Body of pancreas (tissue), 4 donors: ENCODE data around the gene TJAP1. TPM values are rescaled to one million over a fixed set of nuclear protein-coding genes. Genes with fewer than 3 reads are reported as not detected.
A peak's percentile ranks its signal among the peaks of the same experiment; 100 is the strongest.

Experiments used
- ATAC-seq: fragments of 150-250 bp; one replicate; pipeline ENCODE4 v1.9.1; 2016
- DNase-seq, 4 donors: peaks; one replicate each; pipeline ENCODE4 v3.0.0-alpha.2; 2019
- H3K27ac ChIP-seq, 4 donors: fragments of 200-600 bp; sonication (generic); 1 replicate in 3 of 4; 2 replicates in 1 of 4; pipeline versions ENCODE4 v1.5.1 to v1.6.1; 2016 to 2019; ENCODE audit warnings: mild to moderate bottlenecking in 1 of 4, mixed read lengths in 1 of 4, moderate library complexity in 1 of 4
- H3K27me3 ChIP-seq, 2 donors: fragments of 200-600 bp; sonication (generic); one replicate each; pipeline ENCODE4 v1.6.0; 2016; ENCODE audit warnings: mild to moderate bottlenecking in 1 of 2
- H3K36me3 ChIP-seq, 2 donors: fragments of 200-600 bp; sonication (generic); replicated peaks in 1 of 2; 2 replicates each; pipeline ENCODE4 v1.5.1; 2016; ENCODE audit warnings: low read depth in 2 of 2; ENCODE audit not compliant: insufficient read depth in 1 of 2
- H3K4me1 ChIP-seq: fragments of 200-600 bp; sonication (generic); one replicate; pipeline ENCODE4 v1.6.0; 2016
- H3K4me3 ChIP-seq, 2 donors: fragments of 200-600 bp; sonication (generic); 1 replicate in 1 of 2; 2 replicates in 1 of 2; pipeline ENCODE4 v1.5.1; 2016 to 2019
- H3K9me3 ChIP-seq, 3 donors: fragments of 200-600 bp; sonication (generic); 1 replicate in 2 of 3; 2 replicates in 1 of 3; pipeline ENCODE4 v1.5.1; 2016
- CTCF ChIP-seq, 7 experiments: fragments of 450-650 bp in 4 of 7; fragments of 200-600 bp in 3 of 7; sonication (generic) in 3 of 7; IDR thresholded peaks; one replicate each; pipeline ENCODE4 v1.5.1; 2016 to 2019; ENCODE audit warnings: antibody characterized with exemption in 7 of 7
- POLR2A ChIP-seq, 3 donors: fragments of 450-650 bp; IDR thresholded peaks; one replicate each; pipeline ENCODE4 v1.6.1; 2016; ENCODE audit warnings: antibody characterized with exemption in 3 of 3, mild to moderate bottlenecking in 2 of 3
- WGBS, 2 donors: methylation state at CpG; one replicate each; pipeline ENCODE4 v1.1.5; 2017; 5-methylcytosine and 5-hydroxymethylcytosine counted together
- intact Hi-C: fragments of 100-400 bp; cut with DNase I; formaldehyde crosslinking; loops from one replicate; pipeline ENCODE4 v1.15.1; 2023
- total RNA-seq, 2 donors: library from RNA; depleted of rRNA; stranded (reverse); fragments of >200 nt; gene quantifications; one replicate each; pipeline ENCODE4 v1.1.0, GENCODE V29; 2016

Gene TJAP1
- 10 to 100 TPM; 16.9 to 47.5 TPM for total RNA-seq

DNA sequence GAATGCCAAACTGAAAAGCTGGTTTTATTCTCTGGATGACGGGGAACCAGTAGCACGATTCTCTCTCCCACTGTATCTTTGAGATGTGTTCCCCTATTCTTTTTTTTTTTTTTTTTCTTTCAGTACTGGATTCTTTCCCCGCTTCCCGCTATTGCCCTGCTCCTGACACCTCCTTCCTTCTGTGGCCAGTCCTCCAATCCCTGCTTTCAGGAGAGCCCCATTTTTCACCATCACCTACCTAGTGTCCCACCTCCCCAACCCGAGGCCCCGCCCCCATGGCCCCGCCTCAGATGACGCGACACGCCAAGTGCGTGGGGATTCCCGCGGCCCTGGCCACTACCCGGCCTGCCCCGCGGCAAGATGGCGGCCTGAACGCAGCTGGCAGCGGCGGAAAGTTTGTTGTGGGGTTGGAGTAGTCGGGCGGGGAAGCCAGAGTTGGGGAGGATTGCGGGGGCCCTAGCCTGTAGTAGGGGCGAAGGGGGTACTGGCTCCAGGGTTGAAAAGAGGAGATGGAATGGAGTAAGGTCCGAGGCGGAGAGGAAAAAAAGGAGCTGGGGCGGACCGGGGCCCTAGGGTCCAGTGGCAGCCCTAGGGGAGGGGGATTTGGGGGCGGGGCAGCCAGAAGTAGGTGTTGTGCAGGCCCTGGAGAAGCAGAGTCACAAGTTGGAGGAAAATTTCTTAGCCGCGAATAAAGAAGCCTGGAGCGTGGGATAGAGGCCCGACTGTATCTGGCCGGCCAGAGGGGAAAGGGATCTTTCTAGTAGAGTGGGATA lies at the start of gene TJAP1:
Gene TJAP1 (plus strand): TSS at position 336 of the 773 bp plus-strand sequence. CDS start 21,432 bp downstream, outside the sequence.
- no peaks in the 10 kb centered on the region for H3K27me3 ChIP-seq
- H3K4me3 ChIP-seq, result peak within 1 kb of the TSS; percentile 53 to 80
- ATAC-seq (peak; percentile 100), DNase-seq (peak; percentile 93 to 95 (median 94))
- peak; percentile 67 to 92 (median 91) for TF ChIP-seq POLR2A (IDR thresholded peaks at IDR 0.05)
- no peak for TF ChIP-seq CTCF (IDR thresholded peaks at IDR 0.05)
- intact Hi-C loops, result no loop called here
- H3K4me1 ChIP-seq, result peaks cover 45% of the 10 kb centered on the region
- H3K27ac ChIP-seq, result peak within 1 kb of the TSS; percentile 40 to 83 (median 76)
- 0 to 1% methylated on average over 33 to 34 of the region's 34 CpGs for WGBS, 2 donors
- no peaks in the 10 kb centered on the region for H3K9me3 ChIP-seq
- H3K36me3 ChIP-seq, result no peaks in the 10 kb centered on the region

DNA sequence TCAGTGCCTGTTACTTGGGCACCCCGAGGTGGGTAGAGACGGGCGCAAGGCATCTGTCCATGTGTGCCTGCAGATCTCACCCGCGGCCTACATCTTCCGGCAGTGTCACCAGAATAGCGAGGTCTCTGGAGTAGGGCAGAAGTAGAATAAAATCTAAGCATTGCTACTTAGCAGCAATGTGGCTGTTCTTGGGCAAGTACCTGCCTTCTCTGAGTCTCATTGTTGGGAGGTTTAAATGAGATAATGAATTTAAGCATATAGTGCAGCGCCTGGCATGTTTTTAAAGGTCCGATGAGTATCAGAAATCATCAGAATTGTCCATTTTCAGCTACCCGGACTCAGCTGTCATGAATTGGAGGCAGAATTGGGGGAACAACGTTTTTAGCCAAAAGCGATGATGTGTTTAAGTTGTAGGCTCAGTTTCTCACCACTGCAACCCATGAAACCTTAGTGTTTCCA lies 49.2 kb upstream of the TJAP1 start:
- WGBS, 2 donors, result 11 to 21% methylated on average over 5 to 12 of the region's 12 CpGs
- ATAC-seq (no peak), DNase-seq (no peak)
- Histone ChIP-seq H3K36me3 (peaks cover 0 to 2% of the 10 kb centered on the region in 2 donors), H3K27me3 (no peaks in the 10 kb centered on the region), H3K27ac (peak overlapping the region; percentile 70 to 91 (median 88)), H3K4me3 (peak overlapping the region; percentile 54 to 84), H3K9me3 (no peaks in the 10 kb centered on the region), H3K4me1 (peaks cover 23% of the 10 kb centered on the region)
- intact Hi-C loops, result no loop called here
- TF ChIP-seq POLR2A (IDR thresholded peaks at IDR 0.05), result peak in 1 of 3 donors; percentile 32
- no peak for TF ChIP-seq CTCF (IDR thresholded peaks at IDR 0.05)

- Histone ChIP-seq H3K9me3 (no peaks in the 10 kb centered on the region), H3K4me3 (no peak overlapping the region), H3K36me3 (peaks cover 0 to 2% of the 10 kb centered on the region in 2 donors), H3K4me1 (peaks cover 23% of the 10 kb centered on the region), H3K27me3 (no peaks in the 10 kb centered on the region), H3K27ac (peak overlapping the region in 1 of 4 donors; percentile 89)
- intact Hi-C loops, result no loop called here
- WGBS, 2 donors, result 74 to 84% methylated on average over 3 of the region's 3 CpGs
- ATAC-seq (no peak), DNase-seq (no peak)
- no peak for TF ChIP-seq CTCF (IDR thresholded peaks at IDR 0.05)
- TF ChIP-seq POLR2A (IDR thresholded peaks at IDR 0.05), result no peak
Measured at GRCh38 chr6:43428874-43429273, 48.5 kb upstream of the TJAP1 start.

DNA sequence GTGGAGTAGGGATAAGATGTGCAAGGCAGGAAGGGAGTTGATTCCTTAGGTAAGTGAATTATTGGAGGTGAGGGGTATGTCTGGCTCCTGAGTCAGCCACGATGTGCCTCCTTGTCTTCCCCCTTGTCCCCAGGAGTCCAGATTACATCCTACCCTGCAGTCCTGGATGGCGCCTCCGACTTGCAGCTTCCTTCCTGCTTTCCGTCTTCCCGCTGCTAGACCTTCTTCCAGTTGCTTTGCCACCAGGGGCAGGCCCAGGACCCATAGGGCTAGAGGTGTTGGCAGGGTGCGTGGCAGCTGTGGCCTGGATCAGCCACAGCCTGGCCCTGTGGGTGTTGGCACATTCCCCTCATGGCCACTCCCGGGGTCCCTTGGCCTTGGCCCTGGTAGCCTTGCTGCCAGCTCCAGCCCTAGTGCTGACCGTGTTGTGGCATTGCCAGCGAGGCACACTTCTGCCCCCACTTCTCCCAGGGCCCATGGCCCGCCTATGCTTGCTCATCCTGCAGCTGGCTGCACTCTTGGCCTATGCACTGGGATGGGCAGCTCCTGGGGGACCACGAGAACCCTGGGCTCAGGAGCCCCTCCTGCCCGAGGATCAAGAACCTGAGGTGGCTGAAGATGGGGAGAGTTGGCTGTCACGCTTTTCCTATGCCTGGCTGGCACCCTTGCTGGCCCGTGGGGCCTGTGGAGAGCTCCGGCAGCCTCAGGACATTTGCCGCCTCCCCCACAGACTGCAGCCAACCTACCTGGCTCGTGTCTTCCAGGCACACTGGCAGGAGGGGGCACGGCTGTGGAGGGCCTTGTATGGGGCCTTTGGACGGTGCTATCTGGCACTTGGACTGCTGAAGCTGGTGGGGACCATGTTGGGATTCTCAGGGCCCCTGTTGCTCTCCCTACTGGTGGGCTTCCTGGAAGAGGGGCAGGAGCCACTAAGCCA lies 45.1 kb upstream of the TJAP1 start:
- no peak overlapping the region for H3K27ac ChIP-seq
- no peaks in the 10 kb centered on the region for H3K27me3 ChIP-seq
- DNase-seq (no peak), ATAC-seq (no peak)
- peaks cover 0 to 2% of the 10 kb centered on the region in 2 donors for H3K36me3 ChIP-seq
- 88 to 92% methylated on average over 6 to 19 of the region's 19 CpGs for WGBS, 2 donors
- no peak overlapping the region for H3K4me3 ChIP-seq
- TF ChIP-seq POLR2A (IDR thresholded peaks at IDR 0.05) (no peak), CTCF (IDR thresholded peaks at IDR 0.05) (no peak)
- no peaks in the 10 kb centered on the region for H3K9me3 ChIP-seq
- peaks cover 38% of the 10 kb centered on the region for H3K4me1 ChIP-seq
- intact Hi-C loops, result no loop called here
